Subcutaneous abdominal adipose tissue (tissue), 5 donors: ENCODE data around the gene MAP2K5.

Experiments used
- H3K27ac ChIP-seq: one replicate; pipeline ENCODE4 v1.7.0; 2013; ENCODE audit warnings: low read depth, mild to moderate bottlenecking, inconsistent platforms, low read length, moderate library complexity
- H3K27me3 ChIP-seq, 5 donors: one replicate each; pipeline ENCODE4 v1.7.0; 2013; ENCODE audit warnings: low read length in 5 of 5, inconsistent platforms in 1 of 5; ENCODE audit not compliant: control insufficient read depth in 5 of 5, insufficient read depth in 4 of 5
- H3K36me3 ChIP-seq, 5 donors: one replicate each; pipeline ENCODE4 v1.7.0; 2013; ENCODE audit warnings: low read length in 5 of 5; ENCODE audit not compliant: control insufficient read depth in 5 of 5, insufficient read depth in 5 of 5
- H3K4me1 ChIP-seq, 5 donors: one replicate each; pipeline ENCODE4 v1.7.0; 2013; ENCODE audit warnings: low read length in 5 of 5, mild to moderate bottlenecking in 3 of 5, moderate library complexity in 1 of 5; ENCODE audit not compliant: control insufficient read depth in 5 of 5, insufficient read depth in 5 of 5
- H3K4me3 ChIP-seq, 5 donors: one replicate each; pipeline ENCODE4 v1.7.0; 2013; ENCODE audit warnings: low read length in 5 of 5, low read depth in 1 of 5
- H3K9ac ChIP-seq, 5 donors: one replicate each; pipeline ENCODE4 v1.7.0; 2013; ENCODE audit warnings: low read length in 5 of 5, mild to moderate bottlenecking in 4 of 5, moderate library complexity in 3 of 5
- H3K9me3 ChIP-seq, 5 donors: one replicate each; pipeline ENCODE4 v1.7.0; 2013; ENCODE audit warnings: low read length in 5 of 5; ENCODE audit not compliant: control insufficient read depth in 5 of 5
- donor health status: healthy.
- donor health status: healthy.
- donor health status: healthy.
- donor health status: healthy.
- donor health status: healthy.

The MAP2K5 gene

GRCh38 chr15:67803996-67804843, 261.7 kb downstream of the MAP2K5 start:
- no peak overlapping the region for H3K9ac ChIP-seq
- peaks cover 0 to 65% (median 28%) of the 10 kb centered on the region in 5 donors for H3K36me3 ChIP-seq
- no peaks in the 10 kb centered on the region for H3K27me3 ChIP-seq
- H3K9me3 ChIP-seq, result no peaks in the 10 kb centered on the region
- H3K4me1 ChIP-seq, result peaks cover 0 to 20% (median 0%) of the 10 kb centered on the region in 5 donors
- no peak overlapping the region for H3K4me3 ChIP-seq
- no peak overlapping the region for H3K27ac ChIP-seq

GRCh38 chr15:67805008-67805665, 262.6 kb downstream of the MAP2K5 start:
- Histone ChIP-seq H3K36me3 (peaks cover 0 to 72% (median 33%) of the 10 kb centered on the region in 5 donors), H3K9ac (no peak overlapping the region), H3K27me3 (no peaks in the 10 kb centered on the region), H3K9me3 (no peaks in the 10 kb centered on the region), H3K4me3 (no peak overlapping the region), H3K27ac (no peak overlapping the region), H3K4me1 (peaks cover 0 to 20% (median 0%) of the 10 kb centered on the region in 5 donors)

DNA sequence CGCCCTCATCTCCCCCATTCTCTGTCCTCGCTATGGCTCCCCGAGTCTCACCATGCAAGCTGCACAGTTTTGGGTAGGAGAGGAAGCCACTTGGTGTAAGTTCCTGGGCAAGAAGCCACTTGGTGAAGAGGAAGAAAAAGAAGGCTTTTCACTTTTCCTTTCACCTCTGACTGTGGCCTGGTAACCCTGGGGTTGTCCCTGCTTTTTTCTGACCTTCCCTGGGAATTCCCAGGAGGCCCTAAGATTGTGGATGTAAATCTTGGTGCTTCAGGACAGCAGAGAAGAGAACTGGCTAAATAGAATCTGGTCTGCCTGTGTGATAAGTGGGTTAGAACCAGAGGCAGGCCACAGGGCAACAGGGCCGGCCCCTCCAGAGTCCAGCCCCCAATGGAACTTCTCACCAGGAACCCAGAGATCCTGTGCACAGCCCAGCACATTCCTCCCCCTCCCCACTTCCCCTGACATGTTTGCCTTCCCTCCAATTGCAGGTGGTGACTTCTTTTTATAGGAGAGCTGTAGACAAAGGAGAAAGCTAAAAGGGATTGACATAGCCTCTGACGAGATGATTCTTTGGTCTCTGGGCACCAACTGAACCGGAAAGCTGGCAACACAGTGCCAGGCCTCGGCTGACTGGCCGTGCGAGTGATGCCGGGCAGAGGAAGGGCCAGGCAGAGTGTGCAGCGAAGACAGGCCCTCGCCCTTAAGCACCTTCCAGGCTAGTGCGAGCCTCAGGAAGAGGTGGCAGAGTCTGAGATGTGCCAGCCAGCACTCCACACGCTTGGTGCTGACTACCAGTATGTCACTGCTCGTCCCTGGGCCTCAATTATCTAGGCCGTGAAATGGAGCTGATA, 263.4 kb downstream of the MAP2K5 start:
- Histone ChIP-seq H3K36me3 (peaks cover 0 to 68% (median 32%) of the 10 kb centered on the region in 5 donors), H3K27me3 (peaks cover 0 to 1% (median 0%) of the 10 kb centered on the region in 5 donors), H3K4me3 (no peak overlapping the region), H3K4me1 (peaks cover 0 to 20% (median 0%) of the 10 kb centered on the region in 5 donors), H3K9me3 (no peaks in the 10 kb centered on the region), H3K27ac (no peak overlapping the region), H3K9ac (no peak overlapping the region)

GRCh38 chr15:67806536-67806935, 264.0 kb downstream of the MAP2K5 start:
- Histone ChIP-seq H3K27ac (no peak overlapping the region), H3K4me3 (no peak overlapping the region), H3K9ac (no peak overlapping the region), H3K27me3 (peaks cover 0 to 4% (median 0%) of the 10 kb centered on the region in 5 donors), H3K9me3 (no peaks in the 10 kb centered on the region), H3K4me1 (peaks cover 0 to 20% (median 0%) of the 10 kb centered on the region in 5 donors), H3K36me3 (peaks cover 0 to 64% (median 28%) of the 10 kb centered on the region in 5 donors)

DNA sequence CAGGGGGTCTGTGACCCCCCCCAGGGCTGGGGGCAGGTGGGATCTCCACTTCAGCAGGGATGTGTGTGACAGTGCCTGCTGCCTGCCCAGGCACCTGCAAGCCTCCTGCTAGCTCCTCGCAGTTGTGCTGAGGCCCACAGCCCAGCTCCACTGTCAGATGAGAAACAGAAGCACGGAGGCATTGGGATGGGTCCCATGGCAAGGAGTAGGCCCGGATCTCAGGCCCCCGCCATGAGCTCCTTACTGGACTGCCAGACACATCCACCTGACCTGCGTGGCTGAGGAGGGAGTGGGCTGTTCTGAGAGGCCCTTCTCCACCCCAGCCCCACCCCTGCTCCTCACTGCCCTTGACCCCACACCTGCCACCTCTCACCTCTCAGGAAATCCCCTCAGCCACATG, 264.6 kb downstream of the MAP2K5 start:
- H3K4me1 ChIP-seq, result peaks cover 0 to 20% (median 0%) of the 10 kb centered on the region in 5 donors
- H3K36me3 ChIP-seq, result peaks cover 0 to 62% (median 26%) of the 10 kb centered on the region in 5 donors
- H3K9me3 ChIP-seq, result no peaks in the 10 kb centered on the region
- no peak overlapping the region for H3K4me3 ChIP-seq
- H3K9ac ChIP-seq, result no peak overlapping the region
- H3K27ac ChIP-seq, result no peak overlapping the region
- peaks cover 0 to 8% (median 0%) of the 10 kb centered on the region in 5 donors for H3K27me3 ChIP-seq

DNA sequence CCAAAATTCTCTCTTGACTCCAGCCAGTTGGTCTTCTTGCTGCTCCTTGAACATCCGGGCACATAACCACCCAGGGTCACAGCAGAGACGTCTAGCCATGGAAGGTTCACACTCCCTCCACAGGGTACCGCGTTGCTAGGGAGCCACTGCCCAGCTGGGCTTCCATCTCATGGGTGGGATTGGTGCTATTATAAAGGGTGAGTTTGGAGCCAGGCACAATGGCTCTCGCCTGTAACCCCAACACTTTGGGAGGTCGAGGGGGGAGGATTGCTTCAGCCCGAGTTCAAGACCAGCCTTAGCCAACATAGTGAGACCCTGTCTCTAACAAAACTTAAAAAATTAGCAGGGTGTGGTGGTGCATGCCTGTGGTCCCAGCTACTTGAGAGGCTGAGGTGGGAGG, 265.3 kb downstream of the MAP2K5 start:
- Histone ChIP-seq H3K9me3 (no peaks in the 10 kb centered on the region), H3K27ac (no peak overlapping the region), H3K4me1 (peaks cover 0 to 20% (median 0%) of the 10 kb centered on the region in 5 donors), H3K9ac (no peak overlapping the region), H3K4me3 (no peak overlapping the region), H3K27me3 (peaks cover 0 to 9% (median 0%) of the 10 kb centered on the region in 5 donors), H3K36me3 (peaks cover 0 to 56% (median 25%) of the 10 kb centered on the region in 5 donors)

DNA sequence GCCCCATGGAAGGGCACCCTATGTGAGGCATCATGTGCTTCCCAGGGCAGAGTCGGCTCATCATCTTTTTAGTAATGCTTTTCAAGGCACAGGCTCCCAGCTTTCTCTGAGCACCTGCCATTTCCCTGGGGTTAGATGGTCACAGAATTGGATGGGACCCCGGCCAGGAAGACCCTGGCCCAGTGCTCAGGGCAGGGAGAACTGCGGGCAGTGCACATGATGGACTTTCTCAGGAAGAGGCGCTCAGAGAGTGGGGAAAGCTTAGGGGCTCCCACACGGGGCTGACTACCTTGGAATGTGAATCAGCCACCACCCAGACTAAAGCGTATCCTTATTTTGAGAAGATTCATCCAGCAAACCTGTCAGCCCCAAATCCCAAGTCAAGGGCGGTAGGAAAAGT, 266.3 kb downstream of the MAP2K5 start:
- Histone ChIP-seq H3K4me1 (peaks cover 0 to 12% (median 0%) of the 10 kb centered on the region in 5 donors), H3K9ac (no peak overlapping the region), H3K27me3 (peaks cover 0 to 9% (median 0%) of the 10 kb centered on the region in 5 donors), H3K36me3 (peaks cover 0 to 54% (median 24%) of the 10 kb centered on the region in 5 donors), H3K4me3 (no peak overlapping the region), H3K9me3 (no peaks in the 10 kb centered on the region), H3K27ac (no peak overlapping the region)

DNA sequence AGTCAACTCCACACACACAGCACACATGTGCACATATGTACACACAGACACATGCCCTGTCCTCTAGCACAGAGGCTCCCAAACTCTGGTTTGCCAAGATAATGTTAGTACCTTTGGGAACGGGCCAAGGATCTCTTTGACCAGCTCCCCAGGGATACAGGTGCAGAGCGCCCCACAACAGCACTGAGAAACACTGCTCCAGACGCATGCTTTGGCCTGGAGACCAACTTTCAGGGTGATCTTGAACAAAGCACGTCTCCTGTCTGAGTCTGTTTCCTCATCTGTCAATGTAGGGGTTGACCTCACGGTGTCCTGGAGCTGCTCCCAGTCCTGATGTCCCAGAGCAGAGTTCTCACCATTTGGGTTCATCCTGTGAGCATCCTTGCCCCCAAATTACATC, 266.9 kb downstream of the MAP2K5 start:
- Histone ChIP-seq H3K36me3 (peaks cover 0 to 48% (median 24%) of the 10 kb centered on the region in 5 donors), H3K9me3 (no peaks in the 10 kb centered on the region), H3K4me3 (no peak overlapping the region), H3K9ac (no peak overlapping the region), H3K27ac (no peak overlapping the region), H3K4me1 (peaks cover 0 to 6% (median 0%) of the 10 kb centered on the region in 5 donors), H3K27me3 (peaks cover 0 to 9% (median 0%) of the 10 kb centered on the region in 5 donors)

DNA sequence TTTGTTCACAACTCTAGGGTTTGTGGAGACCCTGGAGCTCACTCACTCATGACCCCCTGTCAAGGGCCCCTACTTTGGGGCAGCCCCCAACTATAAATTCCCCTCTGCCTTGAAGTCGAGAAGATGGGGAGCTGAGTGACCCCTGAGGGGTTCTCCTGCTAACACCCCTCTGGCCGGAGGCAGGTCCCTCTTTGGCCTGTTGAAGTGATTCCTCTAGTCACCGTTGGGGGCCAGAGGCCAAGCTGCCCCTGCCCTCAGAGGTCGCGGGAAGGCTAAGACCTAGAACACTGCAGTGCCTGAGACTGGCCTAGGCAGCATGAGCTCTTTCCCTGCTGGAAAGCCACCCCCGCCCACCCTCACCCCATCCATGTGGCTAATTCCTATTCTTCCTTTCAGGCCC, 267.4 kb downstream of the MAP2K5 start:
- H3K27me3 ChIP-seq, result peaks cover 0 to 9% (median 0%) of the 10 kb centered on the region in 5 donors
- H3K9ac ChIP-seq, result no peak overlapping the region
- H3K9me3 ChIP-seq, result no peaks in the 10 kb centered on the region
- no peak overlapping the region for H3K4me3 ChIP-seq
- peaks cover 0 to 45% (median 24%) of the 10 kb centered on the region in 5 donors for H3K36me3 ChIP-seq
- H3K4me1 ChIP-seq, result peaks cover 0 to 2% (median 0%) of the 10 kb centered on the region in 5 donors
- no peak overlapping the region for H3K27ac ChIP-seq
